ENCODE results near the gene FBXO31. TPM values are rescaled to one million over a fixed set of nuclear protein-coding genes. Genes with fewer than 3 reads are reported as not detected.

FBXO31 gene
- total and polyA plus RNA-seq, 12 donors = 19.2 to 106 (median 65.9) TPM

DNA sequence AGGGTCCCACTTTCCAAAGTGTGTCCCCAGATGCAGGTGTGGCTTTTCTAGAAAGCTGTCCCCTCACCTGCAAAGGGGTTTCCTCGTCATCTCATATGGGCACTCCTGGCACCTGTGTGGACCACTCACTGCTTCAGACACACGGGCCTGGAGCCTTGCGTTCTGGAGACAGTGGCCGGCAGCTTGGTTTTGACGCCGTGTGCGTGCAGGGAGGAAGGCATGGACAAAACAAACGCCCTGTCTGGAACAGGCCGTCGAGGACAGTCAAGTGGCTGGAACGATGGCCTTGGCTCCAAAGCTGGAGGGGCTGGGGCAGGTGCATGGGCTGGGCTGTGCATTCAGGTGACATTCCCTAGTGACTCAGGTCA lies 53.3 kb downstream of the FBXO31 start:
- H3K27me3 ChIP-seq = no peaks in the 10 kb centered on the region
- H3K27ac ChIP-seq = peak overlapping the region in 3 of 5 donors; percentile 11 to 71 (median 56)
- TF ChIP-seq POLR2A (IDR thresholded peaks at IDR 0.05) = no peak
- TF ChIP-seq, protein P1, sequence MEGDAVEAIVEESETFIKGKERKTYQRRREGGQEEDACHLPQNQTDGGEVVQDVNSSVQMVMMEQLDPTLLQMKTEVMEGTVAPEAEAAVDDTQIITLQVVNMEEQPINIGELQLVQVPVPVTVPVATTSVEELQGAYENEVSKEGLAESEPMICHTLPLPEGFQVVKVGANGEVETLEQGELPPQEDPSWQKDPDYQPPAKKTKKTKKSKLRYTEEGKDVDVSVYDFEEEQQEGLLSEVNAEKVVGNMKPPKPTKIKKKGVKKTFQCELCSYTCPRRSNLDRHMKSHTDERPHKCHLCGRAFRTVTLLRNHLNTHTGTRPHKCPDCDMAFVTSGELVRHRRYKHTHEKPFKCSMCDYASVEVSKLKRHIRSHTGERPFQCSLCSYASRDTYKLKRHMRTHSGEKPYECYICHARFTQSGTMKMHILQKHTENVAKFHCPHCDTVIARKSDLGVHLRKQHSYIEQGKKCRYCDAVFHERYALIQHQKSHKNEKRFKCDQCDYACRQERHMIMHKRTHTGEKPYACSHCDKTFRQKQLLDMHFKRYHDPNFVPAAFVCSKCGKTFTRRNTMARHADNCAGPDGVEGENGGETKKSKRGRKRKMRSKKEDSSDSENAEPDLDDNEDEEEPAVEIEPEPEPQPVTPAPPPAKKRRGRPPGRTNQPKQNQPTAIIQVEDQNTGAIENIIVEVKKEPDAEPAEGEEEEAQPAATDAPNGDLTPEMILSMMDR (IDR thresholded peaks at IDR 0.05) = no peak
- H3K4me1 ChIP-seq (replicated peaks in 1 of 2) = peaks cover 11 to 14% of the 10 kb centered on the region in 2 donors
- H3K4me3 ChIP-seq = no peak overlapping the region
- no peak for DNase-seq
- H3K36me3 ChIP-seq (replicated peaks in 1 of 2) = peaks cover 0 to 39% of the 10 kb centered on the region in 2 donors
- H3K9me3 ChIP-seq (replicated peaks in 1 of 3) = no peaks in the 10 kb centered on the region
- intact Hi-C loops (cut with DNase I) = loop anchor here in 1 of 2 donors (5.0 kb wide), 1 partner anchor 42 kb away; no protein-coding TSS in a partner anchor
- 82 to 92% (median 86%) methylated on average over 11 of the region's 11 CpGs for WGBS, 4 donors

- TF ChIP-seq, protein P1 (IDR thresholded peaks at IDR 0.05) = no peak
- TF ChIP-seq POLR2A (IDR thresholded peaks at IDR 0.05) = peak in 1 of 2 donors; percentile 50
- intact Hi-C loops (cut with DNase I) = loop anchor here (5.0 kb wide), 2 partner anchors 43 to 53 kb away; partner anchors contain the start of gene FBXO31 (in 1 of the 2)
- H3K27me3 ChIP-seq = no peaks in the 10 kb centered on the region
- peak overlapping the region in 4 of 5 donors; percentile 11 to 71 (median 54) for H3K27ac ChIP-seq
- peaks cover 0 to 33% of the 10 kb centered on the region in 2 donors for H3K36me3 ChIP-seq (replicated peaks in 1 of 2)
- peaks cover 11 to 18% of the 10 kb centered on the region in 2 donors for H3K4me1 ChIP-seq (replicated peaks in 1 of 2)
- peak in 6 of 7 donors; percentile 66 to 84 (median 78) for DNase-seq
- WGBS, 4 donors = 32 to 70% (median 58%) methylated on average over 12 to 20 of the region's 20 CpGs
- H3K4me3 ChIP-seq = no peak overlapping the region
- H3K9me3 ChIP-seq (replicated peaks in 1 of 3) = no peaks in the 10 kb centered on the region
Measured at GRCh38 chr16:87329436-87330256, 53.9 kb downstream of the FBXO31 start.

DNA sequence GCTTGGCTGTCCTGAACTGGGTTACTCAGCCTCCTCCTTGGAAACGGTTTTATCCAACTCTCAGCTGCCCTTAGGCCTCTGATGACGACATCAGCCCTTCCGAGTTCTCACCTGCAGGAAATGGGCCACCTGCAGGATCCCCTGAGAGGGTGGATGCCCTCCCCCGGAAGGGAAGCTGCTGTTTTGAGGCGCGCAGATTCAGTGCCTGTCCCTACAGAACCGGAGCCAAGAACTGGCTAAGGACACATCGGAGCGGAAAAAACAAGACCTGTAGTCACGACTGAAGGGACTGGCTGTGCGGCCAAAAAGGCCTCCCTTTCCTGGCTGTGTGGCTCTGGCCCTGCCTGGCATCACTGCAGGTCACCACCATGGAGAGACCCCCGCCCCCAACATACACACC lies 54.7 kb downstream of the FBXO31 start:
- WGBS, 4 donors = 75 to 87% (median 83%) methylated on average over 8 to 12 of the region's 12 CpGs
- Histone ChIP-seq H3K27me3 (no peaks in the 10 kb centered on the region), H3K9me3 (replicated peaks in 1 of 3) (no peaks in the 10 kb centered on the region), H3K27ac (peak overlapping the region in 4 of 5 donors; percentile 11 to 71 (median 54)), H3K36me3 (replicated peaks in 1 of 2) (peaks cover 0 to 25% of the 10 kb centered on the region in 2 donors), H3K4me3 (no peak overlapping the region), H3K4me1 (replicated peaks in 1 of 2) (peaks cover 11 to 22% of the 10 kb centered on the region in 2 donors)
- DNase-seq = no peak
- intact Hi-C loops (cut with DNase I) = loop anchor here in 1 of 2 donors (5.0 kb wide), 1 partner anchor 53 kb away; the partner anchor contains the start of gene FBXO31
- TF ChIP-seq POLR2A (IDR thresholded peaks at IDR 0.05) = no peak
- TF ChIP-seq, protein P1 (IDR thresholded peaks at IDR 0.05) = no peak

- intact Hi-C loops (cut with DNase I) = loop anchor here in 1 of 2 donors (5.0 kb wide), 1 partner anchor 54 kb away; the partner anchor contains the start of gene FBXO31
- no peak overlapping the region for H3K27ac ChIP-seq
- WGBS, 4 donors = 81 to 93% (median 88%) methylated on average over 14 to 19 of the region's 19 CpGs
Measured at GRCh38 chr16:87327798-87328495, 55.6 kb downstream of the FBXO31 start.

More at GRCh38 chr16:87327798-87328495, 55.6 kb downstream of the FBXO31 start:
- Histone ChIP-seq H3K4me3 (no peak overlapping the region), H3K27me3 (no peaks in the 10 kb centered on the region), H3K9me3 (replicated peaks in 1 of 3) (no peaks in the 10 kb centered on the region), H3K36me3 (replicated peaks in 1 of 2) (peaks cover 0 to 16% of the 10 kb centered on the region in 2 donors), H3K4me1 (replicated peaks in 1 of 2) (peaks cover 11 to 22% of the 10 kb centered on the region in 2 donors)
- TF ChIP-seq, protein P1 (IDR thresholded peaks at IDR 0.05) = no peak
- no peak for TF ChIP-seq POLR2A (IDR thresholded peaks at IDR 0.05)
- DNase-seq = no peak

Data from adrenal gland (tissue), 12 donors.